Trophoblast cell (in vitro differentiated cells and primary cell): ENCODE data around the gene BRD3.
A peak's percentile ranks its signal among the peaks of the same experiment; 100 is the strongest.

Experiments used
- DNase-seq, 2 donors: peaks; one replicate each; pipeline ENCODE4 v3.0.0-alpha.2; 2016
- H2AFZ ChIP-seq: 2 replicates; pipeline ENCODE4 v1.6.1; 2013; ENCODE audit warnings: low read length, moderate library complexity, mild to moderate bottlenecking; ENCODE audit not compliant: insufficient read depth, poor library complexity
- H2AK5ac ChIP-seq: 2 replicates; pipeline ENCODE4 v1.6.1; 2013; ENCODE audit warnings: mild to moderate bottlenecking, low read length
- H2BK120ac ChIP-seq: 2 replicates; pipeline ENCODE4 v1.6.1; 2013; ENCODE audit warnings: low read length, mild to moderate bottlenecking, moderate library complexity; ENCODE audit not compliant: insufficient read depth, poor library complexity
- H2BK12ac ChIP-seq: 2 replicates; pipeline ENCODE4 v1.6.1; 2013; ENCODE audit warnings: mild to moderate bottlenecking, low read length, moderate library complexity
- H2BK5ac ChIP-seq: 2 replicates; pipeline ENCODE4 v1.6.1; 2013; ENCODE audit warnings: low read length, low read depth, moderate library complexity, mild to moderate bottlenecking; ENCODE audit not compliant: poor library complexity
- H3K14ac ChIP-seq: 2 replicates; pipeline ENCODE4 v1.6.1; 2013; ENCODE audit warnings: mild to moderate bottlenecking, low read length
- H3K18ac ChIP-seq: 2 replicates; pipeline ENCODE4 v1.6.1; 2013; ENCODE audit warnings: mild to moderate bottlenecking, low read length
- H3K23ac ChIP-seq: 2 replicates; pipeline ENCODE4 v1.6.1; 2013; ENCODE audit warnings: low read length
- H3K27ac ChIP-seq: 2 replicates; pipeline ENCODE4 v1.5.1; 2013; ENCODE audit warnings: low read depth, mild to moderate bottlenecking, inconsistent platforms, low read length, moderate library complexity
- H3K27me3 ChIP-seq: 2 replicates; pipeline ENCODE4 v1.6.1; 2013; ENCODE audit warnings: inconsistent platforms, mild to moderate bottlenecking, low read length, moderate library complexity; ENCODE audit not compliant: insufficient read depth
- H3K36me3 ChIP-seq, 2 experiments: 1 replicate in 1 of 2; 2 replicates in 1 of 2; pipeline ENCODE4 v1.6.1; 2013; ENCODE audit warnings: low read length in 2 of 2, mild to moderate bottlenecking in 2 of 2, moderate library complexity in 1 of 2; ENCODE audit not compliant: insufficient read depth in 2 of 2, control insufficient read depth in 1 of 2
- H3K4ac ChIP-seq: 2 replicates; pipeline ENCODE4 v1.6.1; 2013; ENCODE audit warnings: low read depth, mild to moderate bottlenecking, low read length, moderate library complexity
- H3K4me1 ChIP-seq, 2 experiments: 1 replicate in 1 of 2; 2 replicates in 1 of 2; pipeline ENCODE4 v1.6.1; 2013; ENCODE audit warnings: low read length in 2 of 2, mild to moderate bottlenecking in 2 of 2, moderate library complexity in 1 of 2; ENCODE audit not compliant: insufficient read depth in 2 of 2, control insufficient read depth in 1 of 2
- H3K4me2 ChIP-seq: 2 replicates; pipeline ENCODE4 v1.6.1; 2013; ENCODE audit warnings: inconsistent platforms, mild to moderate bottlenecking, low read length, moderate library complexity
- H3K4me3 ChIP-seq: 2 replicates; pipeline ENCODE4 v1.5.1; 2013; ENCODE audit warnings: mild to moderate bottlenecking, low read depth, low read length, inconsistent platforms
- H3K79me1 ChIP-seq: one replicate; pipeline ENCODE4 v1.6.1; 2013; ENCODE audit warnings: low read length
- H3K79me2 ChIP-seq: 2 replicates; pipeline ENCODE4 v1.6.1; 2013; ENCODE audit warnings: low read length, mild to moderate bottlenecking; ENCODE audit not compliant: control insufficient read depth, insufficient read depth, poor library complexity
- H3K9ac ChIP-seq: 2 replicates; pipeline ENCODE4 v1.6.1; 2013; ENCODE audit warnings: mild to moderate bottlenecking, low read length
- H3K9me3 ChIP-seq: 2 replicates; pipeline ENCODE4 v1.6.1; 2013; ENCODE audit warnings: low read depth, mild to moderate bottlenecking, control low read depth, inconsistent platforms, low read length; ENCODE audit not compliant: insufficient read depth
- H4K12ac ChIP-seq: 2 replicates; pipeline ENCODE4 v1.6.1; 2013; ENCODE audit warnings: low read depth, mild to moderate bottlenecking, low read length, moderate library complexity
- H4K8ac ChIP-seq: 2 replicates; pipeline ENCODE4 v1.6.1; 2013; ENCODE audit warnings: low read depth, mild to moderate bottlenecking, low read length, moderate library complexity
- H4K91ac ChIP-seq: one replicate; pipeline ENCODE4 v1.6.1; 2013; ENCODE audit warnings: low read depth, mild to moderate bottlenecking, low read length, moderate library complexity
- WGBS: extraction: QIAGEN DNeasy Blood & Tissue Kit; methylation state at CpG from one replicate; pipeline ENCODE4 v1.1.7; 2013; ENCODE audit warnings: missing lambda C conversion rate; ENCODE audit not compliant: insufficient read length, insufficient coverage; ENCODE audit errors: extremely low coverage; 5-methylcytosine and 5-hydroxymethylcytosine counted together

The BRD3 gene

DNA sequence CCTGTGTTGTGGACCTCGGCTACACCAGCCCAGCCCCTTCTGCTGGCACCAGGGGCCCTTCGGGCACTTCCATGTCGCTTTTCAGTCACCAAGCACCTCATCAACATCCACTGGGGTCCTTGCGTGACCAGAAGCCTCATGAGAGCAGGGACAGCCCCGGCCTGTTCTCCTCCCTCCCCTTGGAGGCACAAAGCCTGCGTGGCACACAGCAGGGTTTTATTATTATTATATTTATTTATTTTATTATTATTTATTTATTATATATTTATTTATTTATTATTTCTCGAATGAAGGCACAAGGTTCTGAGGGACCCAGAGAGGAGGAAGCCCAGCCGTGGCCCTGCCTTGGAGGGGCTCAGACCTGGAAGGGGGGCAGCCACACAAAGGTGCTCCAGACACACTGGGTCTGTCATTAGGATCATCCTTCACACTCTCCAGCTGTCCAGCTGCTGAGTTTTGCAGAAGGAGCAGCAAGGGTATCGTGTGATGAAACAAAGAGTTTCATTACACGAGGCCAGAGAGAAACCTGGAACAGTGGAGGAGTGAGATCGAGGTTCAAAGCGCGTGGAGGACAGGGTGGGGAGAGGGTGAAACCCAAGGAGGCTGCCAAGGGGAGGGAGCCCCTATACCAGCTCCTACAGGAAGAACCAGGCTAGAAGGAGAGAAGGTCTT is 80.9 kb downstream of the BRD3 start:
- no peak overlapping the region for H3K4me3 ChIP-seq
- no peak overlapping the region for H3K18ac ChIP-seq
- peaks cover 19% of the 10 kb centered on the region for H3K79me1 ChIP-seq
- H3K27me3 ChIP-seq: no peaks in the 10 kb centered on the region
- H2AK5ac ChIP-seq: no peak overlapping the region
- H3K4ac ChIP-seq: peak overlapping the region; percentile 91
- peaks cover 22 to 30% of the 10 kb centered on the region in 2 experiments for H3K36me3 ChIP-seq
- H2BK120ac ChIP-seq: no peak overlapping the region
- no CpG with 5 or more reads among the region's 13 CpGs for WGBS
- H2BK12ac ChIP-seq: no peak overlapping the region
- peaks cover 71% of the 10 kb centered on the region for H3K79me2 ChIP-seq
- no peak overlapping the region for H3K23ac ChIP-seq
- H4K8ac ChIP-seq: no peak overlapping the region
- no peak overlapping the region for H2BK5ac ChIP-seq
- no peak overlapping the region for H4K12ac ChIP-seq
- no peak overlapping the region for H3K14ac ChIP-seq
- no peak for DNase-seq
- no peaks in the 10 kb centered on the region for H3K9me3 ChIP-seq
- no peak overlapping the region for H3K9ac ChIP-seq
- no peak overlapping the region for H4K91ac ChIP-seq
- no peak overlapping the region for H3K27ac ChIP-seq
- H2AFZ ChIP-seq: no peak overlapping the region
- no peak overlapping the region for H3K4me2 ChIP-seq
- H3K4me1 ChIP-seq: peaks cover 17 to 20% of the 10 kb centered on the region in 2 experiments

GRCh38 chr9:133986061-133986460 is 81.8 kb downstream of the BRD3 start:
- Histone ChIP-seq H3K4ac (peak overlapping the region; percentile 90), H3K23ac (no peak overlapping the region), H3K36me3 (peaks cover 28 to 35% of the 10 kb centered on the region in 2 experiments), H3K18ac (no peak overlapping the region), H4K8ac (no peak overlapping the region), H3K14ac (no peak overlapping the region), H3K79me2 (peaks cover 70% of the 10 kb centered on the region), H3K27me3 (no peaks in the 10 kb centered on the region), H4K12ac (no peak overlapping the region), H2BK12ac (no peak overlapping the region), H2AFZ (no peak overlapping the region), H3K4me2 (no peak overlapping the region), H3K4me3 (no peak overlapping the region), H3K9me3 (no peaks in the 10 kb centered on the region), H2BK120ac (no peak overlapping the region), H3K4me1 (peaks cover 17 to 24% of the 10 kb centered on the region in 2 experiments), H3K27ac (no peak overlapping the region), H4K91ac (no peak overlapping the region), H2BK5ac (no peak overlapping the region), H3K79me1 (peaks cover 11% of the 10 kb centered on the region), H2AK5ac (no peak overlapping the region), H3K9ac (no peak overlapping the region)
- no CpG with 5 or more reads among the region's 6 CpGs for WGBS
- no peak for DNase-seq

DNA sequence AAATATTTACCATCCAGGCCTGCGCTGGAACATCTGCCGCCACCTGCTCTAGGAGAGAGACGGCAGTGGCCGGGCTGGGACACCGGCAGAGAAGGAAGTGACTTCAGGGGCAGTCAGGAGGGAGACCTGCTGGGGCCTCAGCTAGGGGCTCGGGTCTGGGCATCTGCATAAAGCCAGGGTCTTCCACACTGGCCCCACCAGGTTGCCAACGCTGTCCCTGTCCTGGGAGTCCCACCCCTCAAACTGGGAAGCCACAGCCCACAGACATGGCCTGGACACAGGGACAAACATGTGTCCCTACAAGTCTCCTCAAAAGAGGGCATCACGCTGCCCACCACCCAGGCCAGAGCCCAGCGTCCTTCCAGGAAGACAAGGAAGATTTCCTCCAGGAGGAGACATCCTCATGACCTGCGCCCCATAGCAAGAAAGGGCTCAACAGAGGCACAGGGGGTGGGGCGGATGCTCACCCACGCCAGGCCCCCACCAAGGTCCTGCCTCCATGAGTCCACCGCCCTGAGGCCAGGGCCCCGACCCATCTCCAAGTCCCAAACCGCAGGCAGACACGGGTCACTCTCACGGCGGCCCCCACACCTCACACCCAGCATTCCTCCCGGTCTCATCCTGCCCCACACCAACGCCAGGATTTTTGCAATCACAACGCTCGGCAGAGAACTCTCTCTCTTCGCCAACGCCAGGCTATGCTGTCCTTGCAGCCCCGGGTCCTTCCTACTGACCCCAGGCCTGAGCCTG is 84.7 kb downstream of the BRD3 start:
- no peak overlapping the region for H3K27ac ChIP-seq
- H3K14ac ChIP-seq: no peak overlapping the region
- H3K36me3 ChIP-seq: peaks cover 32 to 40% of the 10 kb centered on the region in 2 experiments
- peak overlapping the region; percentile 95 for H3K4ac ChIP-seq
- no peak overlapping the region for H2AK5ac ChIP-seq
- H3K4me3 ChIP-seq: no peak overlapping the region
- H3K79me2 ChIP-seq: peaks cover 76% of the 10 kb centered on the region
- no peak overlapping the region for H4K12ac ChIP-seq
- H3K9ac ChIP-seq: no peak overlapping the region
- H2BK12ac ChIP-seq: no peak overlapping the region
- no peak overlapping the region for H3K4me2 ChIP-seq
- DNase-seq: no peak
- H3K23ac ChIP-seq: no peak overlapping the region
- H2AFZ ChIP-seq: no peak overlapping the region
- no CpG with 5 or more reads among the region's 25 CpGs for WGBS
- peaks cover 24 to 38% of the 10 kb centered on the region in 2 experiments for H3K4me1 ChIP-seq
- H2BK120ac ChIP-seq: no peak overlapping the region
- H3K18ac ChIP-seq: no peak overlapping the region
- H3K27me3 ChIP-seq: no peaks in the 10 kb centered on the region
- no peaks in the 10 kb centered on the region for H3K9me3 ChIP-seq
- H4K8ac ChIP-seq: no peak overlapping the region
- H3K79me1 ChIP-seq: peaks cover 1% of the 10 kb centered on the region
- H4K91ac ChIP-seq: no peak overlapping the region
- H2BK5ac ChIP-seq: no peak overlapping the region

DNA sequence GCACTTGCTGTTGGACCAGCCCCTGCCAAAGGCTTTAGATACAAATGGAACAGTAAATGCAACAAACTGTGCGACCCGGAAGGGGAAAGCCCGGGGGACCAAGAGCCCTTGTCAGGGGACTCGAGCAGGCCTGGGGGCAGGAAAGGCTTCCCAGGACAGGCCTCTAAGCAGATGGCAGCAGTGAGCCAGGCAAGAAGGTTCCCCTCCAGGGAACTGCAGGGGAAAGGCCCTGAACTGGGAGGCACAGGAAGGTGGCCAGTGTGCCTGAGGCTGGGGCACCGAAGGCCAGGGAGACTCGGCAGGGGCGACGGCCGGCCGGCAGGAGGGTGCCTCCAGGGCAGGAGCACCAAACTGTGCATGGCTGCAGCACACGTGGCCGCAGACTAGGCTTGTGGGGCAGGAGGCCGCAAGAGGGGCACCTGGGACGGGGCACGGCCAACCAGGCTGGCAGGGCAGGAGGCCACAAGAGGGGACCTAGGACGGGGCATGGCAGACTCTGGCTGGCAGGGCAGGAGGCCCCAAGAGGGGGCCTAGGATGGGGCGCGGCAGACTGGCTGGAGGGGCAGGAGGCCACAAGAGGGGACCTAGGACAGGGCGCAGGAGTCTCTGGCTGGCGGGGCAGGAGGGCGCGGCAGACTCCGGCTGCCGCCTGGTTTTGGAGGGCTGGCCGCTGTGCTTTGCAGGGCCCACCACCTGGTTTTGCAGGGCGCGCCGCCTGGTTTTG is 85.7 kb downstream of the BRD3 start:
- Histone ChIP-seq H2AK5ac (no peak overlapping the region), H3K18ac (no peak overlapping the region), H3K9ac (no peak overlapping the region), H2AFZ (no peak overlapping the region), H3K27me3 (no peaks in the 10 kb centered on the region), H3K4ac (peak overlapping the region; percentile 93), H2BK5ac (no peak overlapping the region), H4K8ac (no peak overlapping the region), H2BK120ac (no peak overlapping the region), H3K27ac (no peak overlapping the region), H3K36me3 (peaks cover 38% of the 10 kb centered on the region in 2 experiments), H3K23ac (no peak overlapping the region), H2BK12ac (no peak overlapping the region), H3K4me2 (no peak overlapping the region), H3K79me1 (peaks cover 1% of the 10 kb centered on the region), H3K9me3 (no peaks in the 10 kb centered on the region), H4K91ac (no peak overlapping the region), H4K12ac (no peak overlapping the region), H3K14ac (no peak overlapping the region), H3K79me2 (peaks cover 75% of the 10 kb centered on the region), H3K4me3 (no peak overlapping the region), H3K4me1 (peaks cover 33 to 42% of the 10 kb centered on the region in 2 experiments)
- no peak for DNase-seq
- WGBS: no CpG with 5 or more reads among the region's 28 CpGs
